Activated CD8-positive, alpha-beta T cell treated with anti-CD3 and anti-CD28 coated beads for 36 hours (primary cell): ENCODE results near the gene ATP9B. TPM values are rescaled to one million over a fixed set of nuclear protein-coding genes. Genes with fewer than 3 reads are reported as not detected.

Source experiments
- ATAC-seq: fragments of 200-7000 bp; cut with Tn5 transposase; one replicate; pipeline ENCODE4 v1.10.0; 2021; ENCODE audit warnings: mild to moderate bottlenecking, moderate library complexity
- CTCF ChIA-PET: fragments of 350-600 bp; sonication (Branson Sonifier 250); formaldehyde crosslinking; loops from one replicate; lab custom pipeline; 2021; ENCODE audit warnings: antibody characterized with exemption; lab: Charles Lee
- POLR2A ChIA-PET: fragments of 350-600 bp; sonication (Branson Sonifier 250); formaldehyde crosslinking; loops from one replicate; lab custom pipeline; 2021; ENCODE audit warnings: antibody characterized with exemption; lab: Charles Lee
- DNase-seq: peaks from one replicate; pipeline ENCODE4 v3.0.0-alpha.2; 2020
- H3K27ac Mint-ChIP-seq: one replicate; pipeline ENCODE4 v1.8.0; 2021; ENCODE audit warnings: mild to moderate bottlenecking, mixed read lengths
- H3K27me3 Mint-ChIP-seq: one replicate; pipeline ENCODE4 v1.8.0; 2021; ENCODE audit warnings: mixed read lengths
- H3K36me3 Mint-ChIP-seq: one replicate; pipeline ENCODE4 v1.8.0; 2021; ENCODE audit warnings: low read depth, mixed read lengths
- H3K4me1 Mint-ChIP-seq: one replicate; pipeline ENCODE4 v1.8.0; 2021; ENCODE audit warnings: low read depth, mixed read lengths
- H3K4me3 Mint-ChIP-seq: one replicate; pipeline ENCODE4 v1.8.0; 2021; ENCODE audit warnings: mild to moderate bottlenecking, moderate library complexity, mixed read lengths
- H3K9me3 Mint-ChIP-seq: one replicate; pipeline ENCODE4 v1.8.0; 2021; ENCODE audit warnings: mixed read lengths
- CTCF ChIP-seq: fragments of 200-600 bp; IDR thresholded peaks from one replicate; pipeline ENCODE4 v1.8.0; 2022; ENCODE audit warnings: antibody characterized with exemption, mild to moderate bottlenecking
- intact Hi-C: fragments of 100-400 bp; cut with micrococcal nuclease; formaldehyde crosslinking; loops from one replicate; pipeline ENCODE4 v1.10.0; 2022
- total RNA-seq, 2 experiments: library from RNA; stranded (reverse); gene quantifications; one replicate each; pipeline ENCODE4 v1.2.3, GENCODE V29; 2021

Gene ATP9B
- total RNA-seq, 2 experiments from 2014 or later: 18.9 to 21.1 TPM

- Mint-ChIP-seq H3K4me3 (no peak overlapping the region), H3K4me1 (peaks cover 8% of the 10 kb centered on the region), H3K36me3 (peaks cover 2% of the 10 kb centered on the region), H3K27me3 (no peaks in the 10 kb centered on the region), H3K27ac (peak overlapping the region; percentile 55), H3K9me3 (no peaks in the 10 kb centered on the region)
- DNase-seq (no peak), ATAC-seq (no peak)
- ChIA-PET CTCF (interaction anchor here (1.2 to 9.6 kb wide), 8 partner anchors 12 to 277 kb away, joined by 3 to 135 read pairs (median 40); no protein-coding TSS in a partner anchor), POLR2A (interaction anchor here (1.8 kb wide), 1 partner anchor 16 kb away, joined by 5 read pairs; no protein-coding TSS in a partner anchor)
- no peak for TF ChIP-seq CTCF
- intact Hi-C loops: no loop called here
Observed at GRCh38 chr18:79377187-79377891, 308.1 kb downstream of the ATP9B start.

GRCh38 chr18:79378536-79379250 is 309.5 kb downstream of the ATP9B start:
- ChIA-PET POLR2A (interaction anchor here (1.1 to 1.8 kb wide), 3 partner anchors 14 to 150 kb away, joined by 3 to 5 read pairs (median 3); no protein-coding TSS in a partner anchor), CTCF (interaction anchor here (0.7 to 9.6 kb wide), 35 partner anchors 8 to 309 kb away, joined by 3 to 135 read pairs (median 4); no protein-coding TSS in a partner anchor)
- peak; percentile 95 for ATAC-seq
- Mint-ChIP-seq H3K36me3 (peaks cover 2% of the 10 kb centered on the region), H3K9me3 (no peaks in the 10 kb centered on the region), H3K4me3 (no peak overlapping the region), H3K4me1 (peaks cover 8% of the 10 kb centered on the region), H3K27me3 (no peaks in the 10 kb centered on the region), H3K27ac (no peak overlapping the region)
- peak; percentile 92 for TF ChIP-seq CTCF
- DNase-seq: peak; percentile 87
- intact Hi-C loops: loop anchor here (2.0 kb wide), 2 partner anchors 150 to 266 kb away; no protein-coding TSS in a partner anchor

- DNase-seq (no peak), ATAC-seq (no peak)
- no peaks in the 10 kb centered on the region for H3K9me3 Mint-ChIP-seq
- H3K4me1 Mint-ChIP-seq: peaks cover 8% of the 10 kb centered on the region
- ChIA-PET POLR2A (interaction anchor here (1.1 to 1.8 kb wide), 5 partner anchors 11 to 149 kb away, joined by 3 to 8 read pairs (median 5); no protein-coding TSS in a partner anchor), CTCF (interaction anchor here (0.7 to 9.6 kb wide), 33 partner anchors 10 to 309 kb away, joined by 3 to 135 read pairs (median 4); no protein-coding TSS in a partner anchor)
- H3K27ac Mint-ChIP-seq: no peak overlapping the region
- TF ChIP-seq CTCF: peak; percentile 13
- H3K36me3 Mint-ChIP-seq: peaks cover 2% of the 10 kb centered on the region
- H3K4me3 Mint-ChIP-seq: no peak overlapping the region
- intact Hi-C loops: loop anchor here (2.0 kb wide), 2 partner anchors 149 to 265 kb away; no protein-coding TSS in a partner anchor
- no peaks in the 10 kb centered on the region for H3K27me3 Mint-ChIP-seq
Observed at GRCh38 chr18:79379251-79379905, 310.2 kb downstream of the ATP9B start.

GRCh38 chr18:79379931-79380815 is 311.0 kb downstream of the ATP9B start:
- DNase-seq: no peak
- Mint-ChIP-seq H3K36me3 (peaks cover 2% of the 10 kb centered on the region), H3K9me3 (no peaks in the 10 kb centered on the region), H3K4me3 (no peak overlapping the region), H3K27me3 (no peaks in the 10 kb centered on the region), H3K27ac (no peak overlapping the region), H3K4me1 (peaks cover 8% of the 10 kb centered on the region)
- ChIA-PET POLR2A (interaction anchor here (1.0 to 1.7 kb wide), 4 partner anchors 10 to 149 kb away, joined by 3 to 8 read pairs (median 4); no protein-coding TSS in a partner anchor), CTCF (interaction anchor here (0.6 to 9.6 kb wide), 31 partner anchors 10 to 310 kb away, joined by 3 to 135 read pairs (median 4); partner anchors contain the start of gene NFATC1)
- intact Hi-C loops: loop anchor here (2.0 kb wide), 2 partner anchors 149 to 265 kb away; no protein-coding TSS in a partner anchor
- no peak for ATAC-seq
- TF ChIP-seq CTCF: no peak
